ENCODE measurements around the gene SYTL5.

DNA sequence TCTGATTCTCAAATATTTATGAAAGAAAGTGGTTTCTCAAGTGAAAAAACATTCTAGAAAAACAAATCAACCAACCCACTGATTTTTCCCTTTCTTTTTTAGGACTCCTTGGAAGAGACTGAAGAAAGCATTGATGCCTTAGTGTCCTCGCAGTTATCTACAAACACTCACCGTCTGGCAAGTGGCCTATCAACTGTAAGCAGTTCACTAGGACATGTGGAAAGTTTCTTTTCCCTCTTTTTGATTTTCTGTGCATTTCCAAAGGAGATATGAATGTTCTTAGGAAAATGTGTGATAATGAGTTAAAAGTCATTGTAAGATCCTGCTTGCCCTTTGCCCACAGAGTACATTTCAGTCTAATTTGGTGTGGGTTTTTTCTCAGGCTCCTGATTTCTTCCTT, 95.9 kb downstream of the SYTL5 start:
- TF ChIP-seq POLR2AphosphoS5 (IDR thresholded peaks at IDR 0.05; ENCODE audit: borderline replicate concordance, low read depth, low read length), result no peak
- TF ChIP-seq EZH2 (IDR thresholded peaks at IDR 0.05), result no peak

Measured in SK-N-MC (cell line).